ENCODE measurements around the gene ISG15.

Gene ISG15

DNA sequence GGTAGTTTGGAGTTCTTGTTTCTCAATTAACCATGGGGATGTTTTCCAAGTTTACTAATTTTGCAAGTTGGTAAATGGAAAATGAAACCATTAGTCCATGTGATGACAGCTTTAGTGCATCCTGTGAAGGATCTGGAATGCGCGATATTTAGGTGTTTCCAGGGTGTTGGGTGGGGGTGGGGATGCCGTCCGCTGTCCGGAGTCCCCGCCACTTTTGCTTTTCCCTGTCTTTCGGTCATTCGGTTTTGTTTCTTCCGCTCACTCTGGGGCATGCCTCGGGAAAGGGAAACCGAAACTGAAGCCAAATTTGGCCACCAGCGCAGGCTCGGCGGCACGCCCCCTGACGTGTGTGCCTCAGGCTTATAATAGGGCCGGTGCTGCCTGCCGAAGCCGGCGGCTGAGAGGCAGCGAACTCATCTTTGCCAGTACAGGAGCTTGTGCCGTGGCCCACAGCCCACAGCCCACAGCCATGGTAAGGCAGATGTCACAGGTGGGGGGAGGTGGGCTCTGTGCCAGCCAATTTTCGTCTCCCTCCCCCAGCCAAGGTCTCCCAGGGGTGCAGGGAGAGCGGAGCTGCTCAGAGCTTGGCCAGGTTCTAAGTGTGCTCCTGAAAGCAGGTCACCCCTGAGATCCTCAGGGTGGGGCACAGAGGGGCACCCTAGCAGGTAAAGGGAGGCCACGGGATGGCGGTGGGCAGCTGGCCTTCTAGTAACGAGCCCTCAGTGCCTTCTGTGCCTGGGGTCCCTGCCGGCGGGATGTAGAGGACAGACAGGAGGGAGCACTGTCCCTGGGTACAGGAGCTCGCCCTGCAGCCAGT, at the start of gene ISG15:
TSS of gene ISG15 (plus strand) at position 393 of the 817 bp plus-strand sequence. CDS start at position 470, 77 bp downstream.
- peak; percentile 86 for DNase-seq (ENCODE audit: low read depth)
- peak within 1 kb of the TSS; percentile 76 for H3K4me3 ChIP-seq (ENCODE audit: low read depth, low read length)
- TF ChIP-seq, protein P1, sequence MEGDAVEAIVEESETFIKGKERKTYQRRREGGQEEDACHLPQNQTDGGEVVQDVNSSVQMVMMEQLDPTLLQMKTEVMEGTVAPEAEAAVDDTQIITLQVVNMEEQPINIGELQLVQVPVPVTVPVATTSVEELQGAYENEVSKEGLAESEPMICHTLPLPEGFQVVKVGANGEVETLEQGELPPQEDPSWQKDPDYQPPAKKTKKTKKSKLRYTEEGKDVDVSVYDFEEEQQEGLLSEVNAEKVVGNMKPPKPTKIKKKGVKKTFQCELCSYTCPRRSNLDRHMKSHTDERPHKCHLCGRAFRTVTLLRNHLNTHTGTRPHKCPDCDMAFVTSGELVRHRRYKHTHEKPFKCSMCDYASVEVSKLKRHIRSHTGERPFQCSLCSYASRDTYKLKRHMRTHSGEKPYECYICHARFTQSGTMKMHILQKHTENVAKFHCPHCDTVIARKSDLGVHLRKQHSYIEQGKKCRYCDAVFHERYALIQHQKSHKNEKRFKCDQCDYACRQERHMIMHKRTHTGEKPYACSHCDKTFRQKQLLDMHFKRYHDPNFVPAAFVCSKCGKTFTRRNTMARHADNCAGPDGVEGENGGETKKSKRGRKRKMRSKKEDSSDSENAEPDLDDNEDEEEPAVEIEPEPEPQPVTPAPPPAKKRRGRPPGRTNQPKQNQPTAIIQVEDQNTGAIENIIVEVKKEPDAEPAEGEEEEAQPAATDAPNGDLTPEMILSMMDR (conservative IDR thresholded peaks at IDR 0.05; ENCODE audit: low read depth, low read length): no peak

DNA sequence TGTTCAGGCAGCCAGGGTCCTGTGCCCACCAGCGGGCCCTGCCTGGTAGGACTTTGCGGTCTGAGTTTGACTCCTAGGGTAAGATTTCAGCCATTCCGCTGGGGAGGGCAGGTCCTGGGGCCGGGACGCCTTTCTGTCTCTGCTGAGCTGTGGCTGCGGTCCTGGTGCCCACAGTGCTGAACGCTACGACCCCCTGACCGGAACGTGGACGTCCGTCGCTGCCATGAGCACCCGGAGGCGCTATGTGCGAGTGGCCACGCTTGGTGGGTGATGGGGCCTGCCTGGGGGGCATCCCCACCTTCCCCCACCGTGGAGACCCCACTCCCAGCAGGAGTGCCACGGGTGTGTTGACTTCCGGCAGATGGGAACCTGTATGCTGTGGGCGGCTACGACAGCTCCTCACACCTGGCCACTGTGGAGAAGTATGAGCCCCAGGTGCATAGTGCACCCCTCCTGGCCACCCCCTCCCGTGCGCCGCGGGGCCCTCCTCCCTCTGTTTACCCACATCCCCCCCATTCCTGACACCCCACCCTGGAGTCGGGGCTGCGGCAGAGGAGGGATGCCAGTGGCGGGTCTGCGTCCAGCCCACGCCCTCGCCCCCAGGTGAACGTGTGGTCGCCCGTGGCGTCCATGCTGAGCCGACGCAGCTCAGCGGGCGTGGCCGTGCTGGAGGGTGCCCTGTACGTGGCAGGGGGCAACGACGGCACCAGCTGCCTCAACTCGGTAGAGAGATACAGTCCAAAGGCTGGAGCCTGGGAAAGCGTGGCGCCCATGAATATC, 49.4 kb upstream of the ISG15 start:
- TF ChIP-seq, protein P1 (conservative IDR thresholded peaks at IDR 0.05; ENCODE audit: low read depth, low read length): no peak
- no peak for DNase-seq (ENCODE audit: low read depth)
- no peak overlapping the region for H3K4me3 ChIP-seq (ENCODE audit: low read depth, low read length)

DNA sequence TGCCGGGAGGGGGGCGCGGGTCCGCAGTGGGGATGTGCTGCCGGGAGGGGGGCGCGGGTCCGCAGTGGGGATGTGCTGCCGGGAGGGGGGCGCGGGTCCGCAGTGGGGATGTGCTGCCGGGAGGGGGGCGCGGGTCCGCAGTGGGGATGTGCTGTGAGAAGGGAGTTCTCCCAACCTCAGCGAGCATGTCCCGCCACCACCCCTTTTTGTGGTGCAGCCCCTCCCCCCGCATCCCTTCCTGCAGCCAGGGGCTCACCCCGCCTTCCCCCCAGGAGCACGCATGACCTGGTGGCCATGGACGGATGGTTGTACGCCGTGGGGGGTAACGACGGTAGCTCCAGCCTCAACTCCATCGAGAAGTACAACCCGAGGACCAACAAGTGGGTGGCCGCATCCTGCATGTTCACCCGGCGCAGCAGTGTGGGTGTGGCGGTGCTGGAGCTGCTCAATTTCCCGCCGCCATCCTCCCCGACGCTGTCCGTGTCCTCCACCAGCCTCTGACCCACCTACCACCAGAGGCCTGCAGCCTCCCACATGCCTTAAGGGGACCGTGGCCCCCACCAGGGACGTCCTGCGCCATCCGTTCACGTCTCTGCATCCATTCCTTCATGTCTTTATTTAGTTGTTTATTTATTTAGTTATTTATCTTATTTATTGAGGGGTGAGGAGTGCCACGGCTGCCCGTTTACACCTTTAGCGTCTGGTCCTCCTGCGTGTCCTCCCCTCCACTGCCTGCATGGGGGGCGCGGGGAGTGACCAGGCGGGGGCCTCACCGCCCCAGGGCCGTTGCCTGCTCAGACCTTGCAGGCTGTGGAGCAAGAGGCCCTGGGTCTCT, 48.4 kb upstream of the ISG15 start:
- DNase-seq (ENCODE audit: low read depth): no peak
- TF ChIP-seq, protein P1 (conservative IDR thresholded peaks at IDR 0.05; ENCODE audit: low read depth, low read length): no peak

GRCh38 chr1:965526-966134, 47.7 kb upstream of the ISG15 start:
- no peak for DNase-seq (ENCODE audit: low read depth)
- no peak overlapping the region for H3K4me3 ChIP-seq (ENCODE audit: low read depth, low read length)
- TF ChIP-seq, protein P1 (conservative IDR thresholded peaks at IDR 0.05; ENCODE audit: low read depth, low read length): no peak

More for the DNA sequence above, 48.4 kb upstream of the ISG15 start:
- H3K4me3 ChIP-seq (ENCODE audit: low read depth, low read length): no peak overlapping the region

DNA sequence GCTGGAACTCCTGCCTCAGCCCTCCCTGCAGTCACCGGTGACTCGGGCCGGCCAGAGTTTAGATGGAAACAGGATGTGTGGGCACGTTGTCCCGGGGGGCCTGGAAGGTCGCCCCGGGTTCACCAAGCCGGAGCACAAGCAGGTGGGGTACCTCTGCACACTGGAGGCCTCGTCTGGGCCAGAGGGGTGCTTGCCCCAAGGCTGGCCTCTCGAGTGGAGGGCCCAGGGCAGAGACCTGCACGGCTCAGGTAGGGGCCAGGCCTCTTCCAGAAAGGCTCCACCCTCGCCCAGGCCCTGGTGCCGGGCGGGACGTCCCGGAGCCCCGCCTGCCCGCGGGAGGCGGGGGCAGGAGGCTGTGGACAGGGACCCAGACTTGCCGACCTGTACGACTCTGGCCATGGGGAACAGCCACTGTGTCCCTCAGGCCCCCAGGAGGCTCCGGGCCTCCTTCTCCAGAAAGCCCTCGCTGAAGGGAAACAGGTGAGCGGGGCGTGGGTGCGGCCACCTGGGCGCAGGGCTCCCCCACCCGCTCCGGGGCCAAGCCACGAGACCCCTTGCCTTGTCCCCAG, 47.1 kb upstream of the ISG15 start, which contains the start of gene PLEKHN1:
TSS of gene PLEKHN1 (plus strand) at position 348 of the 569 bp plus-strand sequence. CDS start at position 398, 50 bp downstream.
- TF ChIP-seq, protein P1 (conservative IDR thresholded peaks at IDR 0.05; ENCODE audit: low read depth, low read length): no peak
- DNase-seq (ENCODE audit: low read depth): no peak
- peak within 1 kb of the TSS; percentile 74 for H3K4me3 ChIP-seq (ENCODE audit: low read depth, low read length)

Data from choroid plexus epithelial cell (primary cell).